GM18909 (cell line): Measurements from ENCODE around the gene SMAP2.

ENCODE experiments used
- ATAC-seq: cut with Tn5 transposase; IDR thresholded peaks from one replicate; pipeline ENCODE4 v1.9.1; 2021; ENCODE audit warnings: mild to moderate bottlenecking; ENCODE audit not compliant: unreplicated experiment, poor library complexity

SMAP2 gene

DNA sequence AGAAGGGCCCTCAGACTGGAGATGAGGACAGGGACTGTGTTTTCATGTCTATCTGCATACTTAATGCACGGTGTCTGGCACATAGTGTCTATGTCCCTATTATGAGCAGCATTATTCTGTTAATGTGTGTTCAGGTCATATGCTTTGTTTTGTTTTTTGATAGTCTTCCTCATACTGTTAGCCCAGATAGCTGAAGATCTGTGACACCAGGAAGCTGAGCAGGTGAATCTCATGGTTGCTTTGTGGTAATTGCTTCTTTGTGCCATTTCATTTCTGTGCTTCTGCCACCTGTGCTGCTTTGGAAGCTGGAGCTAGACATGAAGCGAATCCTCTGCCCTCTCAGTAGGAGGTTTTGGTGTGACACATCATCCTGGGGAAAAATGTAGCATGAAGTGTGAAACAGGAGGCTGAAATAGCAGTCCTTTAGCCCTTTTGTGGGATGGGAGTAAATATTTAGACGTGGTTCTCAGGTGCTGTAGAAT, 15.8 kb downstream of the SMAP2 start:
- no peak for ATAC-seq

DNA sequence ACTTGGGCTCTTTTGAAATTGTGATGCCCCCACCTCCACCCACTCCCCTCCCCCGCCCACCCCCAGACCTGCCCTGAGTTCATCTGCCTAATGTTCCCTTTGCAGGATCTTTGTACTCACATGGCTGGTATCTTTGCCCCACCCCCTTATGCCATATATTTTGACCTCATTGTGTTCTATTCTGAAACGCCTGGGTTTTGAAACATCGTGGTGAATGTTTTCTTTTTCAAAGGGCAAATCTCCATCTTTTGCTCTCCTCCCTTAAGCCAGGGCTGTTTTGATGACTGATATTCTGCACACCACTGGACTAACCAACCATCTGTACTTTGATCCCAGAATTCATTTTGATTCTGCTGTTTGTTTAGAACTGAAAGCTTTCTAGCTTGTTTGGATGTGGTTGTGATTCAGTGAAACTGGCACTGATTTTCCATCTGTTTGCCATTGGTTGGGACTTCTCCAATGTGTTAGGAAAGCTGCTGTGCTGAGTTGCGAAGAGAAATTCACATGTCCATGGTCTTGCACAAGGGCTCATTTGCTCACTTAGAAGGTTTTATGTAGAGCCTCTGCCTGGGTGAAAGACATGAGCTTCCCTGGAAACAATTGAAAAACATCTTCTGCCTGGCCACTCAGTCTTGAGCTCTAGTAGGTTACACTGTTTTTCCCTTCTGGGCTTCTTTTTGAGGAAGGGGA, 16.5 kb downstream of the SMAP2 start:
- no peak for ATAC-seq

GRCh38 chr1:40390857-40391256, 17.3 kb downstream of the SMAP2 start:
- no peak for ATAC-seq

- ATAC-seq = peak; percentile 43
Observed at GRCh38 chr1:40391688-40392145, 18.2 kb downstream of the SMAP2 start.

- ATAC-seq = no peak
Observed at GRCh38 chr1:40392221-40392620, 18.7 kb downstream of the SMAP2 start.

- no peak for ATAC-seq
Observed at GRCh38 chr1:40393173-40393572, 19.6 kb downstream of the SMAP2 start.

DNA sequence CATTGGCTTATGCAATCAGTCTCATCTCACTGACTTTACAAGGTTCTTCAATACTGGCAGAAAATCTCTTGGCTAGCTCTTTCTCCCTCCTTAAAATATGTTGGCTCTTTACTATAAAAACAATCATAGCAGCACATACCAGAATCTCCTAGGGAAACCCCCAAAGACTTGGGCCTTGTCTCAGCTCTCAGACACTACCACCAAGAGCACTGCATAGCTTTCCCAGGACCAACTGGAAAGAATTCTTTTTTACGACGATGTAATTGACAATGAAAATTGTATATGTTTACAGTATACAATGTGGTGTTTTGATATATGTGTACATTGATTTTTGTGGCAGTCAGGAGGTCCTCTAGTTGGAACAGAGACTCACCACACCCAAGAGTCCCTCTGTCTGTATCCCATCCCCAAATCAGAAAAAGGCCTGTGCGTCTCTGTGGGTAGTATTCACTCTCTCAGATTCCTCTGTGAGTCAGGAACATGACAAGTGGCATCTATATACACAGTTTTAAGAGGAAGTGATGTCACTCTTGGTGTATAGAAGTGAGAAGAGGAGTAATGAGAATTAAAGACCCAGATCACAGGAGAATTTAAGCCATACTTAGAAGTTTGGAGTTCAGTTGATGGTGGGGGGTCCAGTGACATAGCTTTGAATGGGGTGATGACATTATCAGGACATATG, 21.1 kb downstream of the SMAP2 start:
- no peak for ATAC-seq

GRCh38 chr1:40395190-40396175, 22.0 kb downstream of the SMAP2 start:
- ATAC-seq = no peak

DNA sequence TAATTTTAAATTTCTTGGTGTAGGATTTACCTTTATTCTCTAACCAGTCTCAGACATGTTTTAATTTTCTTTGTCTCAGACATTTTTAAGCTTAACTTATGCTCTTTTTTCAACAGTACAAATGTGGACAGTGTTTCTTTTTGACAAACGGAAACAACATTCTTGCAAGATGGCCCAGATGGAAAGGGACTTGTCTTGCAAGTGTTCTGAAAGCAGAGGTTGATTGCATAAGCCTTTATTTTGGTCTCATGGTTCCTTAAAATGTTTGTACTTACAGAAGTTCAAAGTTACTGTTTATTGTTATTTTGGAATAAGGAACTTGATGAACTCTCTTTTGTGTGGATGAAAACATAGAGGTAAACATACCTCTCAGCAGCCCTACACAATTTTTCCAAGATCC, 22.9 kb downstream of the SMAP2 start:
- no peak for ATAC-seq

- no peak for ATAC-seq
Observed at GRCh38 chr1:40397258-40397657, 23.7 kb downstream of the SMAP2 start.

GRCh38 chr1:40399984-40400704, 26.6 kb downstream of the SMAP2 start:
- ATAC-seq = peak; percentile 60

GRCh38 chr1:40401473-40402201, 28.1 kb downstream of the SMAP2 start:
- ATAC-seq = no peak

GRCh38 chr1:40404670-40405462, 31.3 kb downstream of the SMAP2 start:
- ATAC-seq = no peak

- no peak for ATAC-seq
Observed at GRCh38 chr1:40405812-40406211, 32.3 kb downstream of the SMAP2 start.

- ATAC-seq = no peak
Observed at GRCh38 chr1:40407453-40407852, 33.9 kb downstream of the SMAP2 start.

- no peak for ATAC-seq
Observed at GRCh38 chr1:40409467-40409866, 35.9 kb downstream of the SMAP2 start.

GRCh38 chr1:40411294-40411693, 37.8 kb downstream of the SMAP2 start:
- no peak for ATAC-seq

- ATAC-seq = no peak
Observed at GRCh38 chr1:40411843-40412242, 38.3 kb downstream of the SMAP2 start.
